Glutamatergic neuron (in vitro differentiated cells): ENCODE data around the gene CDCA8. TPM values are rescaled to one million over a fixed set of nuclear protein-coding genes. Genes with fewer than 3 reads are reported as not detected.
"Not testable (repeated sequence)": the region's sequence is repeated elsewhere in the genome, so short reads cannot be mapped to it uniquely, and the experiment has no call there.

Source experiments
- DNase-seq: peaks from one replicate; pipeline ENCODE4 v3.0.0; 2022
- H3K27ac Mint-ChIP-seq: one replicate; pipeline ENCODE4 v1.8.0; 2020; ENCODE audit warnings: mild to moderate bottlenecking, mixed read lengths, inconsistent platforms; ENCODE audit not compliant: unreplicated experiment
- H3K27me3 Mint-ChIP-seq: one replicate; pipeline ENCODE4 v1.8.0; 2020; ENCODE audit warnings: mild to moderate bottlenecking, moderate library complexity, mixed read lengths, inconsistent platforms; ENCODE audit not compliant: unreplicated experiment
- H3K36me3 Mint-ChIP-seq: one replicate; pipeline ENCODE4 v1.8.0; 2020; ENCODE audit warnings: mild to moderate bottlenecking, mixed read lengths, inconsistent platforms; ENCODE audit not compliant: unreplicated experiment
- H3K4me1 Mint-ChIP-seq: one replicate; pipeline ENCODE4 v1.8.0; 2020; ENCODE audit warnings: mild to moderate bottlenecking, low read depth, mixed read lengths, inconsistent platforms; ENCODE audit not compliant: unreplicated experiment
- H3K4me3 Mint-ChIP-seq: one replicate; pipeline ENCODE4 v1.8.0; 2020; ENCODE audit warnings: mild to moderate bottlenecking, mixed read lengths, inconsistent platforms; ENCODE audit not compliant: unreplicated experiment
- H3K9me3 Mint-ChIP-seq: one replicate; pipeline ENCODE4 v1.8.0; 2020; ENCODE audit warnings: mild to moderate bottlenecking, moderate library complexity, mixed read lengths, inconsistent platforms; ENCODE audit not compliant: unreplicated experiment
- total RNA-seq: library from RNA; stranded (reverse); fragmentation: NEBNext Ultra II Directional; extraction: Animal tissue kit (Norgen Biotek cat#: 25700); gene quantifications from one replicate; pipeline ENCODE4 v1.2.1, GENCODE V29; 2021; ENCODE audit not compliant: unreplicated experiment
- TF ChIP-seq, protein P1 (sequence below): fragments of 200-600 bp; sonication (generic); IDR thresholded peaks from one replicate; pipeline ENCODE4 v1.5.0; 2021; ENCODE audit not compliant: partially characterized antibody, unreplicated experiment

The CDCA8 gene
- total RNA-seq, 1 donor from 2014 or later, result 10.4 TPM

DNA sequence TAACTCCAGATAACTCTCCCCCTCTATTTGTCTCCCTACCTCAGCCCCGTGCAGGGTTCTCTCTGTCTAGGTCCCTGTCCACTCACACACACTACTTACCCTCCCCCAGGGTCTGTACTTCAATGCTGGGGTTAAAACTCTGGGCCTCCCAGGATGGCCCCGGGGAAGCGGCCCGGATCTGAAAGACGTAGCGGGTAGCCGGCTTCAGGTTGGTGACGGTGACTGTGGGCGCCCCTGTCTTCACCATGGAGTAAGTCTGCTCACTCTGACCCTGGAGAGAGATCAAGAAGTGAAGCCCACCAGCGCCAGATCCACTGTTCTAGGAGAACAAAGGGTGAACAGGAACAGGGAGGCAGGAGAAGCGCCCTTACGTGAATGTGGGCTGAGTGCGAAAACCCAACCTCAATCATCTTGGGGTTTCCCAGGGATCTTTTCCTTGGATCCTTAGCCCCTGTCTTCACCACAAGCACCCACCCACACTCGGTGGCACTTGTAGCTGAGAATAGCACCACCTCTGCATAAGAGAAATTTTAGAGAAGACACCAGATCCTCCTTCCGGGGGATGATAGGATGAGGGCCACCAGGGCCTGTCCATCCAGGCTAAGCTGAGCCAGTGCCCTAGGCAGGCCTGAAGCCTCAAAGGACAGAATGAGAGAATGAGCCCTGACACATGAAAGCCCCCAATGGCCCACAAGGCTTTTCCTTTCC is 39.1 kb downstream of the CDCA8 start:
- peaks cover 2% of the 10 kb centered on the region for H3K9me3 Mint-ChIP-seq
- no peak overlapping the region for H3K4me3 Mint-ChIP-seq
- TF ChIP-seq, protein P1, sequence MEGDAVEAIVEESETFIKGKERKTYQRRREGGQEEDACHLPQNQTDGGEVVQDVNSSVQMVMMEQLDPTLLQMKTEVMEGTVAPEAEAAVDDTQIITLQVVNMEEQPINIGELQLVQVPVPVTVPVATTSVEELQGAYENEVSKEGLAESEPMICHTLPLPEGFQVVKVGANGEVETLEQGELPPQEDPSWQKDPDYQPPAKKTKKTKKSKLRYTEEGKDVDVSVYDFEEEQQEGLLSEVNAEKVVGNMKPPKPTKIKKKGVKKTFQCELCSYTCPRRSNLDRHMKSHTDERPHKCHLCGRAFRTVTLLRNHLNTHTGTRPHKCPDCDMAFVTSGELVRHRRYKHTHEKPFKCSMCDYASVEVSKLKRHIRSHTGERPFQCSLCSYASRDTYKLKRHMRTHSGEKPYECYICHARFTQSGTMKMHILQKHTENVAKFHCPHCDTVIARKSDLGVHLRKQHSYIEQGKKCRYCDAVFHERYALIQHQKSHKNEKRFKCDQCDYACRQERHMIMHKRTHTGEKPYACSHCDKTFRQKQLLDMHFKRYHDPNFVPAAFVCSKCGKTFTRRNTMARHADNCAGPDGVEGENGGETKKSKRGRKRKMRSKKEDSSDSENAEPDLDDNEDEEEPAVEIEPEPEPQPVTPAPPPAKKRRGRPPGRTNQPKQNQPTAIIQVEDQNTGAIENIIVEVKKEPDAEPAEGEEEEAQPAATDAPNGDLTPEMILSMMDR, result no peak
- peaks cover 4% of the 10 kb centered on the region for H3K4me1 Mint-ChIP-seq
- DNase-seq, result no peak
- H3K27me3 Mint-ChIP-seq, result peaks cover 6% of the 10 kb centered on the region
- H3K36me3 Mint-ChIP-seq, result no peaks in the 10 kb centered on the region
- H3K27ac Mint-ChIP-seq, result no peak overlapping the region

DNA sequence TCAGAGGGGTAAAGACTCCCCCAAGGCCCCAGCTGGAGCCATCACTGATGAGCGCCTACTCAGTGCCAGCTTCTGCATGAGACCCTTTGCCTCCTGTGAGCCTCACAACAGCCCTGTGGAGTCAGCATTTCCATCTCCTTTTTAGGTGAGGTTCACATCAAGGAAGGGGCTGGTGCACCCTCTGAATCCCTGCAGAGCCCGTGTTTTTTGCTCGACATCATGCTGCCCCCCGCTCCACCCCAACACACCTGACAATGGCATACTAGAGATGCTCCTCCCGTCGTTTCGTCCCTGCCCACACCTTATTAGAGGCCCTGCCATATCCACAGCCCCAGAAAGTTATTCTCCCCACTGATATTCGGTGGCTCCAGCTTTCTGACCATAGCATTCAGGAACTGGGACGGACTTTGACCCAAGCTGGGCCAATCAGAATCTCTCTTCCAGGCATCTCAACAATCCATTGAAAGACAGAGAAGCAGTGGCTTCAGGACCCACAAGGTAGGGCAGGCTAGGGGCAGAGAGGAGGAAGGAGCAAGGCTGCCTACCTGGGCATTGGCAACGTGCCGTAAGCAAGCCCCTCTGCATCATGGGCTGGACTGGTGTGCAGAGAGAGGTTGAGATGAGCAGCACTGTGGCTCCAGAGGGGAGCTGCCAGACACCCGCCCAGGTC is 39.9 kb downstream of the CDCA8 start:
- no peaks in the 10 kb centered on the region for H3K36me3 Mint-ChIP-seq
- TF ChIP-seq, protein P1, result no peak
- H3K4me3 Mint-ChIP-seq, result no peak overlapping the region
- H3K27me3 Mint-ChIP-seq, result peaks cover 10% of the 10 kb centered on the region
- DNase-seq, result no peak
- no peaks in the 10 kb centered on the region for H3K9me3 Mint-ChIP-seq
- no peaks in the 10 kb centered on the region for H3K4me1 Mint-ChIP-seq
- no peak overlapping the region for H3K27ac Mint-ChIP-seq

DNA sequence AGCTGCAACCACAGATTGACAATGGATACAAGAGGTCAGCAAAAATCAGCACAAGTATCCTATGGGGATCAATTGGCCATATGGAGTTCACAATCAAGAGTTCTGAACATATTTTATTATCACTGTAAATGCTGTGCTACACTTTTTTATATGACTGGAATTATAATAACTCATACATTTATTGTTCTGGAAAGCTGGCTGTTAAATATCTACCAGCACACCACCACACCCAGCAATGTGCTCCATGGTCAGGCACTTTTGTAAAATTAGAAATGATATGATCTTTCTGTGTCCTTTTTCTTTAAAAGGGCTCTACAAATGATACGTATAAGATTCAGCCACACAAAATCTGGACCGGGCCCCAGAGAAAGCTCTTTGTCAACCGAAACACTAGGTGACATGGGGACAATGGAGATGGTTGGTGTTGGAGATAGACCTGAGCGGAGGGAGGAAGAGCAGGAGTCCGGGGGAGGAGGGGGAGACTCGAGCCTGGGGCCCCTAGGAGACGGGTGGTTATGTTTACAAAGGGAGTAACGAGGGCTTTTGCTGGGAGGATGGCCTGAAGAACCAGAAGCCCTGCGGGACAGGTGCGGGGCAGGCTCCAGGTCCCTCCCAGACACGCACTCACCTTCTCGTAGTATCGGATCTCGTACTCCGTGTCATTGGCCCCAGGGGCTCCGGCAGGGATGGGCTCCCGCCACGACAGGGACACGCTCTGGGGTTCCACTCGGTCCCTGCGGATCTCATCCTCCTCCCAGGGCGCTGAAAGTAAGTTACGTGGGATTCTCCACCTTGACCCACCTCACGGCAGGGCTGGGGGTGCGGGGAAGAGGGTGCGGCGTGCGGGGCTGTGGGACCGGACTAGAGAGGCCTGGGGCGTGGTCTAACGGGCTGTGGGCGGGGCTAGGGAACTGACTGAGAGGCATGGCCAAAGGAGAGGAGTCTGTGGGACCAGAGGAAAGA is 42.6 kb downstream of the CDCA8 start:
- Mint-ChIP-seq H3K4me3 (peak overlapping the region; percentile 55), H3K9me3 (peaks cover 2% of the 10 kb centered on the region), H3K36me3 (no peaks in the 10 kb centered on the region), H3K27ac (no peak overlapping the region), H3K27me3 (peaks cover 8% of the 10 kb centered on the region), H3K4me1 (no peaks in the 10 kb centered on the region)
- TF ChIP-seq, protein P1, result no peak
- DNase-seq, result peak; percentile 66

DNA sequence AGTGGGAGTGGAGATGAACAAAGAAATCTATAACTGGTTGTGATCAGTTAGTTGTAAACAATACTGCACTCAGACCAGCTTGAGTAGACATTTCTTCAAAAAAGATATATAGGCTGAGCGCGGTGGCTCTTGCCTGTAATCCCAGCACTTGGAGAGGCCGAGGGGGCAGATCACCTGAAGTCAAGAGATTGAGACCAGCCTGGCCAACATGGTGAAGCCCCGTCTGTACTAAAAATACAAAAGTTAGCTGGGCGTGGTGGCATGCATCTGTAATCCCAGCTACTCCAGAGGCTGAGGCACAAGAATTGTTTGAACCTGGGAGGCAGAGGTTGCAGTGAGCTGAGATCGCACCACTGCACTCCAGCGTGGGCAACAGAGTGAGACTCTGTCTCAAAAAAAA is 45.7 kb downstream of the CDCA8 start:
- H3K36me3 Mint-ChIP-seq, H3K4me3 Mint-ChIP-seq, H3K27me3 Mint-ChIP-seq, H3K27ac Mint-ChIP-seq, H3K9me3 Mint-ChIP-seq, H3K4me1 Mint-ChIP-seq, DNase-seq: not testable (repeated sequence)

DNA sequence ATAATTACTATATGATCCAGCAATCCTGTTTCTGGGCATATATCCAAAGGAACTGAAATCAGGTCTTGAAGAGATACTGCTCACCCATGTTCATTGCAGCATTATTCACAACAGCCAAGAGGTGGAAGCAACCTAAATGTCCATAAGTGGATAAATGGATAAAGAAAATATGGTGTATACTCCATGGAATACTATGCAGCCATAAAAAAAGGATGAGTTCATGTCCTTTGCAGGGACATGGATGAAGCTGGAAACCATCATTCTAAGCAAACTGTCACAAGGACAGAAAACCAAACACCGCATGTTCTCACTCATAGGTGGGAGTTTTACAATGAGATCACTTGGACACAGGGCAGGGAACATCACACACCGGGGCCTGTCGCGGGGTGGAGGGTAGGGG is 46.3 kb downstream of the CDCA8 start:
- not testable (repeated sequence) for H3K36me3 Mint-ChIP-seq, H3K9me3 Mint-ChIP-seq, H3K27me3 Mint-ChIP-seq, H3K27ac Mint-ChIP-seq, DNase-seq, H3K4me3 Mint-ChIP-seq, H3K4me1 Mint-ChIP-seq
